Mesenchymal stem cell (in vitro differentiated cells and primary cell): ENCODE data around the gene SLC24A3.
"Not testable (repeated sequence)": the region's sequence is repeated elsewhere in the genome, so short reads cannot be mapped to it uniquely, and the experiment has no call there.

Experiments
- DNase-seq: peaks from one replicate; pipeline ENCODE4 v3.0.0-alpha.2; 2013
- H2AFZ ChIP-seq: one replicate; pipeline ENCODE4 v1.6.1; 2013; ENCODE audit warnings: low read depth, mild to moderate bottlenecking, control low read depth, inconsistent platforms, low read length, moderate library complexity
- H2AK5ac ChIP-seq: 2 replicates; pipeline ENCODE4 v1.6.1; 2013; ENCODE audit warnings: low read length, moderate library complexity, mild to moderate bottlenecking, inconsistent platforms; ENCODE audit not compliant: severe bottlenecking
- H2BK120ac ChIP-seq: one replicate; pipeline ENCODE4 v1.6.1; 2013; ENCODE audit warnings: low read depth, mild to moderate bottlenecking, inconsistent platforms, low read length, moderate library complexity
- H2BK12ac ChIP-seq, 2 experiments: one replicate each; pipeline ENCODE4 v1.6.1; 2013; ENCODE audit warnings: inconsistent platforms in 2 of 2, low read length in 2 of 2, mild to moderate bottlenecking in 2 of 2, moderate library complexity in 2 of 2, control low read depth in 1 of 2
- H2BK15ac ChIP-seq: one replicate; pipeline ENCODE4 v1.6.1; 2013; ENCODE audit warnings: mild to moderate bottlenecking, low read depth, inconsistent platforms; ENCODE audit not compliant: poor library complexity, severe bottlenecking
- H2BK5ac ChIP-seq: 2 replicates; pipeline ENCODE4 v1.6.1; 2013; ENCODE audit warnings: low read depth, mild to moderate bottlenecking, low read length, control low read depth, inconsistent platforms; ENCODE audit not compliant: poor library complexity, severe bottlenecking
- H3K14ac ChIP-seq, 2 experiments: one replicate each; pipeline ENCODE4 v1.6.1; 2013; ENCODE audit warnings: inconsistent platforms in 2 of 2, low read length in 2 of 2, control low read depth in 1 of 2, mild to moderate bottlenecking in 1 of 2, moderate library complexity in 1 of 2
- H3K18ac ChIP-seq, 2 experiments: one replicate each; pipeline ENCODE4 v1.6.1; 2013; ENCODE audit warnings: inconsistent platforms in 2 of 2, low read length in 2 of 2, control low read depth in 1 of 2, low read depth in 1 of 2, mild to moderate bottlenecking in 1 of 2
- H3K23ac ChIP-seq, 2 experiments: one replicate each; pipeline ENCODE4 v1.6.1; 2013; ENCODE audit warnings: inconsistent platforms in 2 of 2, low read length in 2 of 2, mild to moderate bottlenecking in 2 of 2, moderate library complexity in 2 of 2, control low read depth in 1 of 2
- H3K27ac ChIP-seq: 2 replicates; pipeline ENCODE4 v1.5.1; 2013; ENCODE audit warnings: mild to moderate bottlenecking, moderate library complexity, low read length, control low read depth, inconsistent platforms; ENCODE audit not compliant: poor library complexity, severe bottlenecking
- H3K27me3 ChIP-seq, 2 experiments: 2 replicates each; pipeline versions ENCODE4 v1.6.1 to v1.7.0; 2013; ENCODE audit warnings: low read length in 2 of 2, mild to moderate bottlenecking in 2 of 2, moderate library complexity in 2 of 2, control low read depth in 1 of 2, inconsistent platforms in 1 of 2; ENCODE audit not compliant: control insufficient read depth in 1 of 2, insufficient read depth in 1 of 2
- H3K36me3 ChIP-seq, 2 experiments: 2 replicates each; pipeline versions ENCODE4 v1.6.1 to v1.7.0; 2013; ENCODE audit warnings: low read length in 2 of 2, control low read depth in 1 of 2, inconsistent platforms in 1 of 2, low read depth in 1 of 2, mild to moderate bottlenecking in 1 of 2; ENCODE audit not compliant: insufficient read depth in 2 of 2, control insufficient read depth in 1 of 2
- H3K4ac ChIP-seq, 2 experiments: one replicate each; pipeline ENCODE4 v1.6.1; 2013; ENCODE audit warnings: inconsistent platforms in 2 of 2, low read length in 2 of 2, mild to moderate bottlenecking in 2 of 2, moderate library complexity in 2 of 2, control low read depth in 1 of 2, low read depth in 1 of 2
- H3K4me1 ChIP-seq: 2 replicates; pipeline ENCODE4 v1.6.1; 2013; ENCODE audit warnings: low read depth, low read length, control low read depth; ENCODE audit not compliant: control insufficient read depth, insufficient read depth
- H3K4me2 ChIP-seq: 2 replicates; pipeline ENCODE4 v1.6.1; 2013; ENCODE audit warnings: low read length, mild to moderate bottlenecking, inconsistent platforms; ENCODE audit not compliant: poor library complexity, severe bottlenecking
- H3K4me3 ChIP-seq, 2 experiments: 2 replicates each; pipeline versions ENCODE4 v1.5.1 to v1.7.0; 2013; ENCODE audit warnings: low read length in 2 of 2, mild to moderate bottlenecking in 2 of 2, control low read depth in 1 of 2, low read depth in 1 of 2; ENCODE audit not compliant: insufficient read depth in 1 of 2
- H3K79me1 ChIP-seq: replicated peaks from 2 replicates; pipeline ENCODE4 v1.6.1; 2013; ENCODE audit warnings: mild to moderate bottlenecking, control low read depth, low read length, inconsistent platforms; ENCODE audit not compliant: poor library complexity, severe bottlenecking
- H3K9ac ChIP-seq: 2 replicates; pipeline ENCODE4 v1.7.0; 2013; ENCODE audit warnings: mild to moderate bottlenecking, low read length, moderate library complexity
- H3K9me3 ChIP-seq: 2 replicates; pipeline ENCODE4 v1.7.0; 2013; ENCODE audit warnings: mild to moderate bottlenecking, low read length; ENCODE audit not compliant: control insufficient read depth
- H4K8ac ChIP-seq: one replicate; pipeline ENCODE4 v1.6.1; 2013; ENCODE audit warnings: inconsistent platforms, mild to moderate bottlenecking, low read length, moderate library complexity
- H4K91ac ChIP-seq: one replicate; pipeline ENCODE4 v1.6.1; 2013; ENCODE audit warnings: mild to moderate bottlenecking, low read length, inconsistent platforms
- WGBS: methylation state at CpG from one replicate; pipeline ENCODE4 v1.1.7; 2013; ENCODE audit warnings: mixed read lengths; 5-methylcytosine and 5-hydroxymethylcytosine counted together

SLC24A3 gene

GRCh38 chr20:19750907-19751636, 538.6 kb downstream of the SLC24A3 start:
- H3K79me1 ChIP-seq: no peaks in the 10 kb centered on the region
- no peak overlapping the region for H3K9ac ChIP-seq
- H3K4me3 ChIP-seq: no peak overlapping the region
- no peak overlapping the region for H2BK5ac ChIP-seq
- H2BK120ac ChIP-seq: no peak overlapping the region
- H2AK5ac ChIP-seq: no peak overlapping the region
- H3K14ac ChIP-seq: no peak overlapping the region
- H3K27me3 ChIP-seq: no peaks in the 10 kb centered on the region
- H3K27ac ChIP-seq: no peak overlapping the region
- DNase-seq: no peak
- no peak overlapping the region for H3K4ac ChIP-seq
- H3K4me2 ChIP-seq: no peak overlapping the region
- no peaks in the 10 kb centered on the region for H3K36me3 ChIP-seq
- no peaks in the 10 kb centered on the region for H3K9me3 ChIP-seq
- H2AFZ ChIP-seq: no peak overlapping the region
- H2BK12ac ChIP-seq: no peak overlapping the region
- WGBS: 47% methylated on average over 3 of the region's 5 CpGs
- H2BK15ac ChIP-seq: no peak overlapping the region
- no peak overlapping the region for H4K91ac ChIP-seq
- no peak overlapping the region for H3K23ac ChIP-seq
- no peak overlapping the region for H3K18ac ChIP-seq
- no peak overlapping the region for H4K8ac ChIP-seq
- H3K4me1 ChIP-seq: no peaks in the 10 kb centered on the region

- not testable (repeated sequence) for H3K27ac ChIP-seq, H3K23ac ChIP-seq, H2AFZ ChIP-seq, H3K27me3 ChIP-seq, H3K4me2 ChIP-seq, H4K8ac ChIP-seq, H2BK5ac ChIP-seq, H2BK12ac ChIP-seq, H3K4ac ChIP-seq, H3K4me3 ChIP-seq, H3K36me3 ChIP-seq, H3K18ac ChIP-seq, H3K9ac ChIP-seq, H2AK5ac ChIP-seq, H3K14ac ChIP-seq, H4K91ac ChIP-seq, H3K9me3 ChIP-seq, H2BK15ac ChIP-seq, H3K4me1 ChIP-seq, H2BK120ac ChIP-seq, DNase-seq, H3K79me1 ChIP-seq
- WGBS: 84% methylated on average over 13 of the region's 14 CpGs
Measured at GRCh38 chr20:19754201-19754600, 541.8 kb downstream of the SLC24A3 start.

GRCh38 chr20:19756761-19757486, 544.5 kb downstream of the SLC24A3 start:
- WGBS: 28% methylated on average over 22 of the region's 22 CpGs
- peak overlapping the region; percentile 97 to 98 for H3K4me3 ChIP-seq
- peak overlapping the region in 1 of 2 experiments; percentile 87 for H3K14ac ChIP-seq
- peaks cover 9% of the 10 kb centered on the region for H3K4me1 ChIP-seq
- peak overlapping the region; percentile 85 for H2BK120ac ChIP-seq
- H3K9ac ChIP-seq: peak overlapping the region; percentile 97
- peak overlapping the region; percentile 98 for H4K8ac ChIP-seq
- H2AFZ ChIP-seq: peak overlapping the region; percentile 44
- no peak for DNase-seq
- H2BK15ac ChIP-seq: peak overlapping the region; percentile 93
- H3K27me3 ChIP-seq: no peaks in the 10 kb centered on the region
- H2BK5ac ChIP-seq: peak overlapping the region; percentile 98
- peaks cover 6% of the 10 kb centered on the region for H3K79me1 ChIP-seq
- peak overlapping the region in 1 of 2 experiments; percentile 78 for H2BK12ac ChIP-seq
- H3K23ac ChIP-seq: no peak overlapping the region
- H3K36me3 ChIP-seq: no peaks in the 10 kb centered on the region
- peak overlapping the region; percentile 89 to 100 for H3K18ac ChIP-seq
- peak overlapping the region; percentile 100 for H3K27ac ChIP-seq
- H3K9me3 ChIP-seq: no peaks in the 10 kb centered on the region
- peak overlapping the region; percentile 96 for H4K91ac ChIP-seq
- peak overlapping the region; percentile 95 for H3K4me2 ChIP-seq
- H2AK5ac ChIP-seq: peak overlapping the region; percentile 36
- H3K4ac ChIP-seq: peak overlapping the region; percentile 95 to 97

- Histone ChIP-seq H3K36me3 (no peaks in the 10 kb centered on the region), H3K23ac (peak overlapping the region; percentile 96), H2BK120ac (peak overlapping the region; percentile 85), H3K4me2 (peak overlapping the region; percentile 95), H4K91ac (peak overlapping the region; percentile 100), H3K9ac (peak overlapping the region; percentile 97), H2BK15ac (peak overlapping the region; percentile 98), H3K4me3 (peak overlapping the region; percentile 97 to 98), H3K79me1 (peaks cover 10% of the 10 kb centered on the region), H2AK5ac (peak overlapping the region; percentile 70), H3K27ac (peak overlapping the region; percentile 100), H3K18ac (peak overlapping the region; percentile 89 to 100), H2BK5ac (peak overlapping the region; percentile 98), H3K14ac (peak overlapping the region in 1 of 2 experiments; percentile 96), H3K27me3 (no peaks in the 10 kb centered on the region), H2BK12ac (peak overlapping the region in 1 of 2 experiments; percentile 78), H3K4me1 (peaks cover 9% of the 10 kb centered on the region), H3K9me3 (no peaks in the 10 kb centered on the region), H4K8ac (peak overlapping the region; percentile 98), H3K4ac (peak overlapping the region; percentile 95 to 97), H2AFZ (peak overlapping the region; percentile 46)
- peak; percentile 95 for DNase-seq
- 0% methylated on average over 30 of the region's 45 CpGs for WGBS
Measured at GRCh38 chr20:19757487-19758132, 545.2 kb downstream of the SLC24A3 start.
